Gastrocnemius medialis (tissue), 4 donors: ENCODE measurements around the gene CENPO. TPM values are rescaled to one million over a fixed set of nuclear protein-coding genes. Genes with fewer than 3 reads are reported as not detected.

Experiments
- ATAC-seq, 2 donors: fragments of 150-250 bp; one replicate each; pipeline ENCODE4 v1.9.1; 2016
- DNase-seq, 2 donors: peaks; one replicate each; pipeline ENCODE4 v3.0.0-alpha.2; 2019
- H3K27ac ChIP-seq, 4 donors: fragments of 200-600 bp; sonication (generic); 1 replicate in 1 of 4; 2 replicates in 3 of 4; pipeline ENCODE4 v1.5.1; 2016 to 2018; ENCODE audit warnings: mild to moderate bottlenecking in 2 of 4, moderate library complexity in 1 of 4
- H3K27me3 ChIP-seq, 3 donors: fragments of 200-600 bp; sonication (generic) in 2 of 3; 1 replicate in 1 of 3; 2 replicates in 2 of 3; pipeline versions ENCODE4 v1.5.1 to v1.6.0; 2016 to 2019; ENCODE audit warnings: mild to moderate bottlenecking in 1 of 3, moderate library complexity in 1 of 3
- H3K36me3 ChIP-seq, 2 donors: fragments of 200-600 bp; sonication (generic) in 1 of 2; one replicate each; pipeline ENCODE4 v1.5.1; 2017 to 2018
- H3K4me1 ChIP-seq, 2 donors: fragments of 200-600 bp; sonication (generic) in 1 of 2; one replicate each; pipeline ENCODE4 v1.5.1; 2016 to 2017; ENCODE audit warnings: mild to moderate bottlenecking in 2 of 2
- H3K4me3 ChIP-seq, 4 donors: fragments of 200-600 bp; sonication (generic) in 3 of 4; 1 replicate in 1 of 4; 2 replicates in 3 of 4; pipeline ENCODE4 v1.5.1; 2016 to 2019; ENCODE audit warnings: mild to moderate bottlenecking in 2 of 4
- H3K9me3 ChIP-seq, 3 donors: fragments of 200-600 bp; sonication (generic) in 2 of 3; 1 replicate in 1 of 3; 2 replicates in 2 of 3; pipeline ENCODE4 v1.5.1; 2016 to 2019
- POLR2A ChIP-seq, 2 donors: fragments of 450-650 bp; IDR thresholded peaks; one replicate each; pipeline ENCODE4 v1.6.1; 2017; ENCODE audit warnings: antibody characterized with exemption in 2 of 2, mild to moderate bottlenecking in 2 of 2, moderate library complexity in 2 of 2
- in situ Hi-C, 4 donors: fragments of 200-750 bp; cut with MboI; loops; one replicate each; pipeline versions ENCODE4 v1.15.0 to v1.8.0; 2017; ENCODE audit warnings: low sequenced_read_pairs in 4 of 4
- intact Hi-C: fragments of 100-400 bp; cut with DNase I; formaldehyde crosslinking; loops from one replicate; pipeline ENCODE4 v1.15.1; 2023; ENCODE audit warnings: low total_unique reads
- total RNA-seq, 4 donors: library from RNA; depleted of rRNA; stranded (reverse); fragments of >200 nt; gene quantifications; one replicate each; pipeline versions ENCODE4 v1.1.0 to v1.2.3, GENCODE V29; 2016
- TF ChIP-seq, protein P1 (sequence below), 5 experiments: fragments of 450-650 bp in 3 of 5; fragments of 200-600 bp in 2 of 5; sonication (generic) in 2 of 5; IDR thresholded peaks in 4 of 5; conservative IDR thresholded peaks in 1 of 5; 1 replicate in 4 of 5; 2 replicates in 1 of 5; pipeline ENCODE4 v1.5.1; 2016 to 2019; ENCODE audit warnings: antibody characterized with exemption in 5 of 5, mild to moderate bottlenecking in 3 of 5, moderate library complexity in 3 of 5

Gene CENPO
- total RNA-seq, 4 donors from 2014 or later, result 1.2 to 3.6 (median 2.7) TPM

DNA sequence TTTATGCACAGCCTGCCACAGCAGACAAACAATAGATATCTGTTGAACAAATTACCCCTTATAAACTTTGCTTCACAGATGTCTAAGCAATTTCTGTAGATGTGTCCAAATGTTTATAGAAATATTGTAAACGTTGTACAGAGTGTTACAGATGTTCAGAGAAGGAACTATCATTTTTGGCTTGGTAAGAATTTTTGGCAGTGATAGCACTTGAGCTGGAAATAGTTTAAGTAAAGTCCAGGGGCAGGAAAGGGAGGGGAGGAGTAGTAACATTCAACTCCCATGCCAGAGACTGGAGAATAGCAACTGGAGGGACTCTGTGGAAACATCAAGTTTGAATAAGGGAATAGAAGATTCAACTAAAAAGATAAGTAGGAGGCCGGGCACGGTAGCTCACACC lies 4.4 kb upstream of the CENPO start:
- Histone ChIP-seq H3K36me3 (no peaks in the 10 kb centered on the region), H3K27ac (no peak overlapping the region), H3K27me3 (no peaks in the 10 kb centered on the region), H3K9me3 (no peaks in the 10 kb centered on the region), H3K4me3 (no peak overlapping the region), H3K4me1 (peaks cover 11% of the 10 kb centered on the region in 2 donors)
- DNase-seq (no peak), ATAC-seq (no peak)
- TF ChIP-seq POLR2A (IDR thresholded peaks at IDR 0.05), result no peak
- TF ChIP-seq, protein P1, sequence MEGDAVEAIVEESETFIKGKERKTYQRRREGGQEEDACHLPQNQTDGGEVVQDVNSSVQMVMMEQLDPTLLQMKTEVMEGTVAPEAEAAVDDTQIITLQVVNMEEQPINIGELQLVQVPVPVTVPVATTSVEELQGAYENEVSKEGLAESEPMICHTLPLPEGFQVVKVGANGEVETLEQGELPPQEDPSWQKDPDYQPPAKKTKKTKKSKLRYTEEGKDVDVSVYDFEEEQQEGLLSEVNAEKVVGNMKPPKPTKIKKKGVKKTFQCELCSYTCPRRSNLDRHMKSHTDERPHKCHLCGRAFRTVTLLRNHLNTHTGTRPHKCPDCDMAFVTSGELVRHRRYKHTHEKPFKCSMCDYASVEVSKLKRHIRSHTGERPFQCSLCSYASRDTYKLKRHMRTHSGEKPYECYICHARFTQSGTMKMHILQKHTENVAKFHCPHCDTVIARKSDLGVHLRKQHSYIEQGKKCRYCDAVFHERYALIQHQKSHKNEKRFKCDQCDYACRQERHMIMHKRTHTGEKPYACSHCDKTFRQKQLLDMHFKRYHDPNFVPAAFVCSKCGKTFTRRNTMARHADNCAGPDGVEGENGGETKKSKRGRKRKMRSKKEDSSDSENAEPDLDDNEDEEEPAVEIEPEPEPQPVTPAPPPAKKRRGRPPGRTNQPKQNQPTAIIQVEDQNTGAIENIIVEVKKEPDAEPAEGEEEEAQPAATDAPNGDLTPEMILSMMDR (IDR thresholded peaks at IDR 0.05 in 4 of 5, conservative IDR thresholded peaks at IDR 0.05 in 1 of 5), result no peak
- intact Hi-C loops (no loop called here), in situ Hi-C loops (loop anchor here in 1 of 4 donors (25.0 kb wide), 1 partner anchor 377 kb away; no protein-coding TSS in a partner anchor)

DNA sequence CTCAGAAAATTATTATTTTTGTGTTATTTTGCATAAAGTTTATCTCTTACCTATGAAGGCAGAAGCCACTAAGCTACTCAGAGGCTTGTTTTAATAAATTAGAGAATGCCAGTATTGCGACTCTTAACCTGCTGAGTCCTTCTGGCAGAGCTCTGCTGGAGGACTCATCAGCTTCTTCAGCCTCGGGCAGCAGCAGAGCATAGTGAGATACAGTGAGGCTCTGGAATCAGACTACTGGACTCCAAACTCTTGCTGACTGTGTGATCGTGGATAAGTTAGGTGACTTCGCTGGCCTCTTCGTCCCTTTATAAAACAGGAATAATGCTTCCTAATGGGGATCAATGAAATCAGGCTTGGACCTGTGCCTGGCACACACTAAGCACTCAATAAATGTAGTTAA lies 1.8 kb upstream of the CENPO start:
- no peaks in the 10 kb centered on the region for H3K36me3 ChIP-seq
- no peaks in the 10 kb centered on the region for H3K27me3 ChIP-seq
- no peaks in the 10 kb centered on the region for H3K9me3 ChIP-seq
- in situ Hi-C loops (loop anchor here in 1 of 4 donors (25.0 kb wide), 1 partner anchor 379 kb away; no protein-coding TSS in a partner anchor), intact Hi-C loops (loop anchor here (5.0 kb wide), 1 partner anchor 49 kb away; no protein-coding TSS in a partner anchor)
- H3K27ac ChIP-seq, result no peak overlapping the region
- H3K4me1 ChIP-seq, result peaks cover 16 to 17% of the 10 kb centered on the region in 2 donors
- DNase-seq, result no peak
- H3K4me3 ChIP-seq, result no peak overlapping the region
- no peak for ATAC-seq
- TF ChIP-seq POLR2A (IDR thresholded peaks at IDR 0.05), result no peak
- TF ChIP-seq, protein P1 (IDR thresholded peaks at IDR 0.05 in 4 of 5, conservative IDR thresholded peaks at IDR 0.05 in 1 of 5), result no peak

GRCh38 chr2:24792542-24792873 lies 717 bp upstream of the CENPO start:
- Histone ChIP-seq H3K4me1 (peaks cover 16 to 17% of the 10 kb centered on the region in 2 donors), H3K9me3 (no peaks in the 10 kb centered on the region), H3K27ac (peak overlapping the region; percentile 95 to 99 (median 98)), H3K36me3 (no peaks in the 10 kb centered on the region), H3K4me3 (peak overlapping the region; percentile 67 to 94 (median 88)), H3K27me3 (no peaks in the 10 kb centered on the region)
- TF ChIP-seq POLR2A (IDR thresholded peaks at IDR 0.05), result no peak
- TF ChIP-seq, protein P1 (IDR thresholded peaks at IDR 0.05 in 4 of 5, conservative IDR thresholded peaks at IDR 0.05 in 1 of 5), result no peak
- ATAC-seq (no peak), DNase-seq (no peak)
- intact Hi-C loops, result loop anchor here (2.0 to 5.0 kb wide), 2 partner anchors 50 to 302 kb away; partner anchors contain the start of gene NCOA1
- in situ Hi-C loops, result loop anchor here in 1 of 4 donors (25.0 kb wide), 1 partner anchor 380 kb away; no protein-coding TSS in a partner anchor

GRCh38 chr2:24793761-24794435 lies 673 bp downstream of the CENPO start:
- H3K27ac ChIP-seq, result peak overlapping the region in 3 of 4 donors; percentile 95 to 99 (median 97)
- DNase-seq, result no peak
- intact Hi-C loops, result loop anchor here (2.0 to 5.0 kb wide), 2 partner anchors 52 to 303 kb away; partner anchors contain the start of gene NCOA1

More at GRCh38 chr2:24793761-24794435, 673 bp downstream of the CENPO start:
- H3K27me3 ChIP-seq, result no peaks in the 10 kb centered on the region
- TF ChIP-seq, protein P1 (IDR thresholded peaks at IDR 0.05 in 4 of 5, conservative IDR thresholded peaks at IDR 0.05 in 1 of 5), result no peak
- TF ChIP-seq POLR2A (IDR thresholded peaks at IDR 0.05), result no peak
- peaks cover 16 to 17% of the 10 kb centered on the region in 2 donors for H3K4me1 ChIP-seq
- H3K36me3 ChIP-seq, result no peaks in the 10 kb centered on the region
- peak overlapping the region; percentile 67 to 94 (median 88) for H3K4me3 ChIP-seq
- no peaks in the 10 kb centered on the region for H3K9me3 ChIP-seq
- in situ Hi-C loops, result loop anchor here in 1 of 4 donors (25.0 kb wide), 1 partner anchor 382 kb away; no protein-coding TSS in a partner anchor
- no peak for ATAC-seq
